Measurements from ENCODE around the gene TJP1. TPM values are rescaled to one million over a fixed set of nuclear protein-coding genes. Genes with fewer than 3 reads are reported as not detected.

TJP1 gene
- polyA plus RNA-seq (ENCODE audit: insufficient read length in 4 of 4): 100 to 1,000 TPM; 132 to 189 (median 159) TPM

DNA sequence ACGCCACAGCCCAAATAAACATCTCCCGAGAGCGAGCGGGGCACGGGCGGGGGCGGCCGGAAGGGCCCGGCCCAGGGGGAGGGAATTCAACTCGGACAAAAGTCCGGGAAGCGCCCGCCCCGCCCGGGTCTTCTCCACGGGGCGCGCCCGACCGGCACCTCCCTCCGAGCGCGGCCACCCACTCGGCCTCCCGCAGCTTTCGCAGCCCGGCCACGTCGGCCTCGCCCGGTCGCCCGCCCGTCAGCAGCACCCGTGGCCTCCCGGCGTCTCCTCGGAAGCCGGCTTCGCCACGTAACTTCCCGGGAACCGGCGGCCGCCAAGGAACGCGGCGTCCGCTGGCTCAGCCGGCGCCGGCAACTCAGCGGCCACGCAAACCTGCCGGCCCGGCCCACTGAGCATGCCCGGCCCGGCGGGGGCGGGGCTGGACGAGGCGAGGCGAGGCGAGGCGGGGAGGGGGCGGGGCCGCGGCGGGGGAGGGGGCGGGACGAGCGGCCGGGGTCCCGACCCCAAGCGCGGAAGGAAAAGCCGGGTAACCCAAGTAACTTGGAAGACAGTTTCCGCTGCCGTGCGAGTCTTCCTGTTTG, at the start of gene TJP1:
Gene TJP1, minus strand, starts transcription at position 369 of the 584 bp plus-strand sequence. CDS start 440 bp downstream, outside the sequence.
- peak in 2 of 4 donors; percentile 68 to 70 for DNase-seq (ENCODE audit: low read depth in 4 of 4, low spot score in 2 of 4)

DNA sequence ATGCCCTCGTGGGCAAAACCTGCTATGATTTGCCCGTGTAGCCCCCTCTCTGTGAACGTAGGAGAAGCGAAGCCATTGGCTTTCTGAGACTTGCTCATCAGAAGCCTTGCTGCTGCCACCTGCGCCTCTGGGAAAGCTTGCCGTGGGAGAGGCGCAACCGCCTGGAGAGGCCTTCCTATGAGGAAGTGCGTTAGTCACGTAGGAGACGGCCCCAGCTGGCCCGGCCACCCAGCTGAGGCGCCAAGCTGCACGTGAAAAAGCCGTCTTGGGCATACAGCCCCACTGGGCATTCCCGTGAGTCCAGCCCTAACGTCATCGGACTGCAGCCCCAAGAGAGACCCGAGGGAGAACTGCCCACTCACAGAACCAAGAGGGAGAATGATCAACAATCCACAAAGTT, 49.1 kb upstream of the TJP1 start:
- no peak for DNase-seq (ENCODE audit: low read depth in 4 of 4, low spot score in 2 of 4)

DNA sequence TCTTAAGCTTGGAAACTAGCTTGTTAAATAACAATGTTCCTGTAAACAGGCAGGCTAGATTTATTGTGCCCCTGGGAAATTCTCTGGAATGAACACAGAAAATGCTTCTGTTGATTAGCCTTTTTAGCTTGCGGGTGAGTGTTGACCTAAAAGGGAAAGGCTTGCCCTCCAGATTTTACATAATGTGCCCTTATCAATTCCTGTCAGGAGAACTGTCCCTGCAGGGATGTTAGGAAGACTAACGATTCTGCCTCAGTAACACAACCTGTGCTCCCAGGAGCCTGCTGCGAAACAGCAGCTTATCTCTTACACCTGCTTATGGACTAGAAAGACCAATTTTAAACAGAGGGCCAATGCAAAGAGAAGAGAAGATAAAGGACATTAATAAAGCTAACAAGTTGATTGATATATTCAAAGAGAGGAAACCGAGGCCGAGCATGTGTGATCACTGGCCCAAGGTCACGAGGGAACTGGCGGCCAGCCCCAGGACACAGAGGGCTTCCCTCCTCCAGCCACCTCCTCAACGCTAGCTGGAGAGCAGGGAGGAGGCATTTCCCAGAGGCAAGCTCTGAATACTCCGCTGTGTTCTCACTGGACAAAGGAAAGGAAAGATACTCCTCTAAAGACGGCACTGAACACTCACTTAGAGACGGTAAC, 48.4 kb upstream of the TJP1 start:
- DNase-seq (ENCODE audit: low read depth in 4 of 4, low spot score in 2 of 4): peak in 2 of 4 donors; percentile 61 to 76

DNA sequence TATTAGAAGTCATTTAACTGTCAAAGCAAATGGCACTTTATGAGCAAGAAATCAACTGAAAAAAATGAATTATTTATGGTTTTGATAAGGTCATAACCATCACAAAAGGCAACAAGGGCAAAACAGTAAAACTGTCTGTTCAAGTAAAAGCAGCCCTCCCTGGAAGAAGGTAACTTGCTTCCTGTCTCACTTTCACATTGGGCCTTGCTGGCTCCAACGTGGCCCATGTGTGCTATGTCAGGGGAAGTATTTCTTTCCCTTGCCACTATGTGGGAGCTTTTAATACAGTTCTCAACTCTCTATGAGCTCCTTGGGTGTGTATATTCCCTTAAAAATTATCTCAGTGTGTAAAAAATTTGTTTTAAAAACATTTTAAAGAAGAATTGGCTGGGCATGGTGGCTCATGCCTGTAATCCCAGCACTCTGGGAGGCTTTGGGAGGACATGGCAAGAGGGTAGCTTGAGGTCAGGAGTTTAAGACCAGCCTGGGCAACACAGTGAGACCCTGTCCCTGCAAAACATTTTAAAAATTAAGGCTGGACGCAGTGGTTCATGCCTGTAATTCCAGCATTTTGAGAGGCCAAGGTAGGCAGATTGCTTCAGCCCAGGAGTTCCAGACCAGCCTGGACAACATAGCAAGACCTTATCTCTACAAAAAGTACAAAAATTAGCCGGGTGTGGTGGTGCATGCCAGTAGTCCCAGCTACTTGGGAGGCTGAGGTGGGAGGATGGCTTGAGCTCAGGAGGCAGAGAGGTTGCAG, 45.2 kb upstream of the TJP1 start:
- no peak for DNase-seq (ENCODE audit: low read depth in 4 of 4, low spot score in 2 of 4)

DNA sequence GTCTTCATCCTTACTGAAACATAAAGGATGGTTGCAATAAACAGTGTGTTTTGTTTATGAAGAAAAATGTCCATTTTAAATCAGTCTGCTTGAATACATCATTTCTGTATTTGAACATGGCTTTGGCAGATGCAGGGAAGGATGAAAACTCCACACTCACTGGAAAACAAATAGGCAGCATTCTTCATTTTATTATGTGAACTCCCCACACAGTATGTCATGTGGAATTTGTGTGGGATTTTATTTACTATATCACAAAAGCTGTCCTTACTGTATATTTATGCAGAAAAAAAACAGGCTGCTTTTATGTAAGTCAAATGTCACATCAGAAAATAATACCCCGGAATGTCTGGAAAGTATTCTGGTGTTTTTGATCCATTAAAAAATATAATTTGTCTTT, 44.1 kb upstream of the TJP1 start:
- no peak for DNase-seq (ENCODE audit: low read depth in 4 of 4, low spot score in 2 of 4)

DNA sequence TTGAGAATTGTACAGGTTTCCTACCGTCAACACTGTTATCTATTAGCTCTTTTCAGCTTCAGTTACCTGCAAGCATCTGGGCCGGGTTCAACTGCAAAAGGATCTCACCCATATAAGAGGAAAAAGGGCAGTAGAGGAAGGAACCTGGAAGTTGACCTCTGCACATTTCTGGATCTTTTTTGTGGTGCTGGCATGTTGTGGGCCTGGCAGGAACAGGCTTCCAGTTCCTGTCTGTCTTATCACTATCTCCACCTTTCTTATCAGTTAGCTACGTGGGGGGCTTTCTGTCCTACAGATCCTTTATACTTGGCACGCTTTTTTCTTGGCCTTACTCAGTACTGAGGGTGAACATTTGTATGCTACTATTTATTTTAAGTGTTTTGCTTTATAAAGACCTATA, 42.2 kb upstream of the TJP1 start:
- DNase-seq (ENCODE audit: low read depth in 4 of 4, low spot score in 2 of 4): no peak

DNA sequence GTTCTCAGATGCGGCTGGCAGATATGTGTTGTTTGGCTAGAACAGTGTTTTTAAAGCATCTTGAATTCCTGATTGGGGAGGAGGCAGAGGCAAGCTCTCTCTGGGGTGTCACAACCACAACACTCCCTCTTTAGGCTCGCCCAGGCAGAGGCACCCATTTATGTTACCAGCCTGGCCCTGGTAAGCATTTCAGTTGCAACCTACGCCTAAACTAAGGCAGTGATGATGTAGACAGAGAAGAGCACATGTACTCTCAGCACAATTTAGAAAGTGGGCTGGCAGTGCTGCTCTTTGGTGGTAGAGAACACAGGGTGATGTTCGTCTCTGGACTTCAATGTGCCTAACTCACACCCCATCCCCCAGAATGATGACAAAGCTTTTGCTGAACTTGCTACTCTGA, 41.2 kb upstream of the TJP1 start:
- no peak for DNase-seq (ENCODE audit: low read depth in 4 of 4, low spot score in 2 of 4)

DNA sequence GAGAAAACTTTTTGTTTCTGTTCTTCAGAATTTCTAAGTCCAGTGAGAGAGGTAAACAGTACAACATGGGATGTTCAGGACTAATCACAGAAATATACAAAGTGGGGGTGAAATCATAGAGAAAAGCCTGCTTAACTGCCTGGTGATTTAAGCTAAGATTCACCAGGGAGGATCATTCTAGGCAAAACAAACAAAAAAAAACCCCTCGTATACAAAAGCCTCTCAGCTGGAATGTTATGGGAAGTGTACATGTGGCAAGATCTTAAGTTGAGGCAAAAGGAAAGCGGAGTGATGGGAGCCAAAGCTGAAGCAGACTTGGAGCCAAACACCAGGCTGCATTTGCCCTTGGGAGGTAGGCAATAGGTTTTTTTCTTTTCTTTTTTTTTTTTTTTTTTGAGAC, 40.0 kb upstream of the TJP1 start:
- DNase-seq (ENCODE audit: low read depth in 4 of 4, low spot score in 2 of 4): no peak

DNA sequence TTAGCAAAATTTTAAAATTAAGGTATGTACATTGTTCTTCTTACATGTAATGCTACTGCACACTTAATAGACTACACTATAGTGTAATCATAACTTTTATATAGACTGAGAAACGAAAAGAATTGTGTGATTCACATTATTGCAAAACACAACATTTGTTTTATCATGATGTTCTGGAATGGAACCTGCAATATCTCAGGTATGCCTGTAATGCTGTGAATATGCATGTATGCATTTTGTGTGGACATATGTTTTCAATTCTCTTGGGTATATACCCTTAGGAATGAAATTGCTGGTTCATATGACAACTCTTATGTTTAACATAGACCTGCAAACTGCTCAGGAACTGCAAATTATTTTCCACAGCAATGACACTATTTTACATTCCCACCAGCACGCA, 38.6 kb upstream of the TJP1 start:
- DNase-seq (ENCODE audit: low read depth in 4 of 4, low spot score in 2 of 4): no peak

DNA sequence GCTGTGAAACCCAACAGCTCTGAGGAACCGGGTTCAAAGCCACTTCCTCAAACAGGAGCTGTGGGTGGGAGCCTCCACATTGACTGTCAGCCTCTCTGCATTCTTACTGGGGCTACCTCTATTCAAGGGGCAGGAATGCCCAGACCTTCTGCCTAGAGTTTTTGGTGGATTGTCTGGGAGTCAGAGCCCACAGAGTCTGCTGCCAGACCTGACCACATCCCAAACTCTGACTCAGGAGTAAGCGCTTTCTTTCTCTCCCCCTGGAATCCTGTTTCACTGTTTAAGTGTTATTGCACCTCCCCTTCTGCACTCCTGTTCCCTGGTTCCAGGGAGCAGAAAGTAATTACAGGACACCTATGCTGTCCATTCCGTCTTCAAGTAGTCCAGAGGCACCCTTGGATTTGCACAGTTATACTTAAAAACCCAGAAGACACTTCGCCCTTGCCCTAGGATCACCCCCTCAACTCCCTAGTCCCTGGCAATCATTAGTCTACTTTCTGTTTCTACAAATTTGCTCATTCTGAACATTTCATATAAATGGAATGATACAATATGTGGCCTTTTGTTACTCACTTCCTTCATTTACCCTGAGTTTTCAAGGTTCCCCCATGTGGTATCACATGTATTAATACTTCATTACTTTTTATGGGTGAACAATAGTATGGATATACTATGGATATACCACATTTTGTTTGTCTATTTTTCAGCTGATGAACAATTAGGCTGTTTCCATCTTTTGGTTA, 37.9 kb upstream of the TJP1 start:
- no peak for DNase-seq (ENCODE audit: low read depth in 4 of 4, low spot score in 2 of 4)

DNA sequence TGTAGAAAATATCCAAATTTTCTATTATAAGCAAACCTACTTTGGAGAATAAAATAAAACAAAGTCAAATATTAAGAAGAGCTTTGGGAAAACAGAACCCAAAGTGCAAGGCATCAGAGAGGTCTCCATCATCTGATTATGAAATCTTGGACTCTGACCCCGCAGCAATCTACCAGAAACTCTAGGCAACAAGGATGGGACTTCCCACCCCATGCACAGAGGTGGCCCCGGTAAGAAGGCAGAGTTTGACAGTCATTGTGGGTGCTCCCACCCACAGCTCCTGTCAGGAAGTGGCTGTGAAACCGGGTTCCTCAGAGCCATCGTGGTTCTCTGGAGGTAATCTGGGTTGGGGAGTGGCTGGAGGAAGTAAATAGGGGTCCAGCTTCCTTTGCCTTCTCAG, 37.0 kb upstream of the TJP1 start:
- DNase-seq (ENCODE audit: low read depth in 4 of 4, low spot score in 2 of 4): no peak

DNA sequence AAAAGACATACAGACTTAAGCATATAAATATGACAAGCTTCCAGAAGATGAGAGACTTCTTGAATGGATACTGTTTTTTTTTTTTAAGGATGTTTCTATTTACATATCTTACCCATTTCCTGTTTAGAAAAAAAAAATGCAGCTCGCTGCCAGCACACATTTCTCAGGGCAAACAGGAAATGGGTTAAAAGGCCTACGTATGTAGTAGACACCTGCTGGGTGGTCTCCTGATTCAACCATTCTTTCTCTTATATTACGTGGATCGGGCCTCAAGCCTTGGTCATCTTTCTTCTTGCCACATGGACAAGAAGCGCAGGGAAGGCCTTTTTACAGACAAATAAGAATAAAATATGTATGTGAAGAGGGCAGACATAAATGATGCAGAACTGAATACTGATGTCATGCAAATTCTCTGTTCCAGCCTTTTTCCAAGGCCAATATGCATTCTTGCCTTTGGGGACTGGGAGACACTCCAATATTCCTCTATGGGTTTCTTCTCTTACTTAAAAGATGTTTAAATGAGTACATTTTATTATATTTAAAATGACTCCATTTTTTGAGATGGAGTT, 35.0 kb upstream of the TJP1 start:
- DNase-seq (ENCODE audit: low read depth in 4 of 4, low spot score in 2 of 4): no peak

DNA sequence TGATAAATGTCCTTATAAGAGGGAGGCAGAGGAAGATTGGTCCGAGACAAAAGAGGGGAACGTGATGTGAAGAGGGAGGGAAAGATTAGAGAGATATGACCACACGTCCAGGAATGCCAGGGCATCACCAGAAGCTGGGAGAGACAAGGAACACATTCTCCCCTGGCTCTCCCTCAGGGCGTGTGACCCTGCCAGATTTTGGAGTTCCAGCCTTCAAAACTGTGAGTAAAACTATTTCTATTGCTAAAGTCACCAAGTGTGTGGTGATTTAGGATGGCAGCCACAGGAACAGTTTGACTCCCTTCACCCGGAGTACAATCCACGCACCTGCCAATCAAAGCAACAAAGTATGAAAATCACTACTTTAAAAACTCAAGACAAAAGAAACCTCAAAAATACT, 32.1 kb upstream of the TJP1 start:
- no peak for DNase-seq (ENCODE audit: low read depth in 4 of 4, low spot score in 2 of 4)

DNA sequence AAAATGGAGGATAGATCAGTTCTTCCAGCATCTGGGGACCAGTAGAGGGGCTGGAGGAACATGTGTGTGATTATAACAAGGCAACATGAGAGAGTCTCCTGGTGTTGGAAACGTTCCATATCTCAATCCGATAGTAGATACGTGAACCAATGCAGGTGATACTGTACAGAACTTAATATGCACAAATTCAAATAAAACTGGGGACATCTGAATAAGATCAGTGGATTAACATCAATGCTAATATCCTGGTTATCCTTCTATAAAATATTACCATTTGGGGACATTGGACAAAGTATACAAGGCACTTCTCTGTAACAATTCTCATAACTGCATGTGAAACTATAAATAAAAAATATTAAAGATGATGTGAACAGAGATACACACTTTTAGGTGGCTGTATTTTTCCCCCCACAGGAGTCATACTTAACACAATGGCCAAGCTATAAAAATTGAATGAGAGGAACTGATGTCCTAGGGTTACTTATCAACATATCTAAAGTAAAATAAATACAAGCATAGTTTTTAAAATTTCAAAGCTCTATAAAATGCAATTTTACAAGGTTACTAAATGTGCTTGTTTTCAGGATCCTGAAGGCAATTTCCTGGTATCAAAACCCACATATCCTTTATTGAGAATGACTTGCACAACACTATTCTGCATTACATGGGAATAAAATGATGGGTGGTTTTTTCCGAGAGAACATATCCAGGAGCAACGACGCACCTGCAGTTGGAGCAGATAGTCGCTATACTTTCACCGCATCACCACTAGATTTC, 31.1 kb upstream of the TJP1 start:
- no peak for DNase-seq (ENCODE audit: low read depth in 4 of 4, low spot score in 2 of 4)

DNA sequence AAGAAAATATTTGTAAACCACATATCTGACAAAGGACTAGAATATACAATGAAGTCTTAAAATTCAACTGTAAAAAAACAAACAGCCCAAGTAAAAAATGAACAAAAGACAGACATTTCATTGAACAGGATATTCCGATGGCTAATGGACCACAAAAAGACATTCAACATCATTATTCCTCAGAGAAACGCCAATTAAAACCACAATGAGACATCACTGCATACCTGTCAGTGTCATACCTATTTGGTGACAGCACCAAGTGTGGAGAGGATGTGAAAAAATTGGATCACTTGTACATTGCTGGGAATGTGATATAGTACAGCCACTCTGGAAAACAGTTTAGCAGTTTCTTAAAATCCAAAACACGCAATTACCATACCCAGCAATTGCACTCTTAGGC, 29.9 kb upstream of the TJP1 start:
- DNase-seq (ENCODE audit: low read depth in 4 of 4, low spot score in 2 of 4): no peak

DNA sequence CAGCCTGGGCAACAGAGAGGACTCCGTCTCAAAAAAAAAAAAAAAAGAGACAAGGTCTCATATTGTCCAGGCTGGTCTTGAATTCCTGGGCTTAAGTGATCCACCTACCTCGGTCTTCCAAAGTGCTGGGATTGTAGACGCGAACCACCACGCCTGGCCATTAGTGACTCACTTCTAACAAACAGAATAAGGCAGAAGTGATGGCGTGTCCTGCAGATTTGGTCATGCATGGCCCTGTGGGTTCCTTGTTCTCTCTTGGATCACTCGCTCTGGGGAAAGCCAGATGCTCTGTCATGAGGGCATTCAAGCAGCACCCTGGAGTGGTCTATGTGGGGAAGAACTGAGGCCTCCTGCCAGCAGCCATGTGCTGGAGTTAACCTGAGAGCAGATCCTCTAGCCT, 27.4 kb upstream of the TJP1 start:
- DNase-seq (ENCODE audit: low read depth in 4 of 4, low spot score in 2 of 4): no peak

DNA sequence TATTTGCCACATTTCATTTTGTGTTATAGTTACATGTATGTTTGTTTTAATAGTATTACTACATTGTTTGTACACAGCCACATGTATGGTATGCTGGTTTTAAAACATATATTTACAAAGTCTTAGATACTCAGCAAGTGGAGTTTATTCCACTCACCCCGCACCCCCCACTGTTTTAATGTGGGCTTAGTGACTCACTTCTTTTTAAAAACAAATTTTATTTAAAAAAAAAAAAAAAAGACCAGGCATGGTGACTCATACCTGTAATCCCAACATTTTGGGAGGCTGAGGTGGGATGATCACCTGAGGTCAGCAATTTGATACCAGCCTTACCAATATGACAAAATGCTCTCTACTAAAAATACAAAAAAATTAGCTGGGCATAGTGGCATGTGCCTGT, 26.9 kb upstream of the TJP1 start:
- DNase-seq (ENCODE audit: low read depth in 4 of 4, low spot score in 2 of 4): no peak

DNA sequence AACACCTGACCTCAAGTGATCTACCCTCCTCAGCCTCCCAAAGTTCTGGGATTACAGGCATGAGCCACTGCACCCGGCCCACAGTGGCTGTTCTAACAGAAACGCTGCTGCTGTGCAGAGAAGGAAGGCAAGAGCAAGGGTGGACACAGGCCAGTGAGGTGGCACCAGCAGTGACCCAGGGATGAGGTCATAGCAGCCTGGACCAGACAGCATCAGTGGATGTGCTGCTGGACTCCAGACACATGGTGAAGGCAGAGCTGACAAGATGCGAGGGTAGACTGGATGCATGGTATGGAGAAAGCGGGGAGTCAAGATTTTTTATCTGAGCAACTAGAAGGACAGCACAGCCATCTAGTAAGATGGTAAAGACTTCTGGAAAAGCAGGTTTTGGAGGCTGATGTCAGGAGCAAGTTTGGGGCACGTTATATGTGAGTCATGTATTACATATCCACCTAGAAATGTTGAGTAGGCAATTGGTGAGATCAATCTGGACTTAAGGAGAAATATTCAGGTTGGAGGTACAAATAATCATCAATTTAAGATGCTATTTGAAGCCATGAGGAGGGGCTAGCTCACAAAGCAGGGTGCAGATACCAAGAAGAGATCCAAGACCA, 22.1 kb upstream of the TJP1 start:
- DNase-seq (ENCODE audit: low read depth in 4 of 4, low spot score in 2 of 4): no peak

DNA sequence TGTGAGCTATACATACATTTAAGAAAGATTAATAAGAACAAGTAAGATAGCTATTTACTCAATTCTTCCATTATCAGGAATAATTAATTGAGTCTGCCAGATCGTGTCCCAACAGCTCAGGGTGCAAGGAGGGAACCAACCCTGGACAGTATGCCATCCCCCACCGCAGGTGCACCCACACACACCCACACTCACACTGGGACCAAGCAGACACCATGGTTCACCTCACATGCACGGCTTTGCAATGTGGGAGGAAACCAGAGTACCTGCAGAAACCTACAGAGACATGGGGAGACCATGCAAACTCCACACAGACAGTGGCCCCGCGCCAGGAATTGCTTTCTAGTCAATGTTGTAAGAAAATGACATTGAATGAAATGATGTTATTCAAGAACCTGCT, 20.0 kb upstream of the TJP1 start:
- DNase-seq (ENCODE audit: low read depth in 4 of 4, low spot score in 2 of 4): no peak

DNA sequence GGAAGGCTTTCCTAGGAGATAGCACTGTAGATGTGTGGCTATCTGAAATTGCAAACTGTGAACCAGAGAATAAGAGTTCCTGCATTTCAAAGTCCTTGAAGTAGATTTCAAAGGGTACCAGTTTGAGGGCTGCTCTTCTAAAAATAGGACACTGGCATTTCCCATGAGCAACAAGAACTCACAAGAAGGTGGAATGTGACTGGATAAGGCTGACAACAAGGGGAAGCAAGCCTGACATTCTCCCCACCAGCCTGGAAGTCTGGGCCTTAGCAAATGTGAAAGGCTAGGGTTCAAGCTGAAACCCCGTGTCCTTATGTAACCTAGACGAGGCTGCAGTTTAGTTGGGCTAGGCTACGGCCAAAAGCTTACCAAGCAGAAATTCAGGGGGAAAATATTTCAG, 18.7 kb upstream of the TJP1 start:
- DNase-seq (ENCODE audit: low read depth in 4 of 4, low spot score in 2 of 4): no peak
